HG02678 (cell line): ENCODE data around the gene LRP8.

Source experiments
- ATAC-seq: cut with Tn5 transposase; IDR thresholded peaks from one replicate; pipeline ENCODE4 v1.9.1; 2021; ENCODE audit warnings: mild to moderate bottlenecking, moderate library complexity; ENCODE audit not compliant: unreplicated experiment

Gene LRP8

DNA sequence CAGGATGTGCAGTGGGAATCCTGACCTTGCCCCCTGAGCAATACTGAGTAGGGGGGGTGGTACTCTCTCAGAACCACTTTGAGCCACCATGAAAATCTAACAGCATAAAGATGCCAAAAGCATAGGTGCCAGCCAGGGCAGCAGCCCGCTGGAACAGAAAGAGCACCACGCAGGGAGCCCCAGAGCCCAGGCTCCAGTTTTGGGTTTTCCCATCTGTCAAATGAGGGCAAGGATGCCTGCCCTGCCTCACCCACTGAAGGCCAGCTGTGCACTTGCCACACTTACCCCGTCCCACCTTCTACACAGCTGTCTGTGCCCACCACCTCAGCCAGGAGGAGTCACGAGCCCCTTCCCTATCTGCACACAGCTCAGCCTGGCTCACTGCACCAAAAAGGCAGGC is 20.8 kb downstream of the LRP8 start:
- no peak for ATAC-seq

DNA sequence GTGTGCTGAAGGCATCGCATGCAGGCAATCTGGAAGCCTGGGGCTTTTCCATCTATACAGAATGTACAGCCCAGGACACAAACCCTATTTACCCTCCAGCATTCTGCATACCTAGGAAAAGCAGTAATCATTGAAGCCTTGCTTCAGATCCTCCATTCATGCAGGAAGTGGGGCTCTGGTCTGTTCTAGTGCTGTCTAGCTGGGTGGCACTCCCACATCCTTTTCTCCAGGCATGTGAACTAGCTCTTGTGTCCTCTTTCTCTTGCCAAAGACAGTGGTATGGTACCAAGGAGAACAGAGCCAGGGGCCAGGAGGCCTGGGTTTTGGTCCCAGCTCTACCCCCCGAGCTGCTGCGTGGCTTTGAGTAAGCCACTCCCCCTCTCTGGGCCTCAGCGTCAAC is 21.7 kb downstream of the LRP8 start:
- no peak for ATAC-seq

DNA sequence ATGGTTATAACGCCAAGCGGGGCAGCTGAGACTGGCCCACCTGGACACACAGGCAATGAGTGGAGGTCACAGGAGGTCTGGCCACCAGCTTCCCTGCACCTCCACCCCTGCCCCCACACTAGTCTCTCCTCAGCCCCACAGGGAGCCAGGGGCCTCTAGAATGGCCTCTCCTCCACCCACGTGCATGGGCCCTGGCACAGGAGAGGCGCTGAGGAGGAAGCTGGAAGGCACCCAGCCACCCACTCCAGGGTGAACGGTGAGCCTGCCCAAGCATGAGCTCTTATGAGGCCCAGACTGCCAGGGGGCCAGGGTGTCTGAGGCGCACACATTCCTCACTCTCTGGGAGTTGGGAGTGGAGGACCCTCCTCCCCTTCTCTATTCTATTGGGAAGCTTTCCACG is 22.2 kb downstream of the LRP8 start:
- ATAC-seq, result no peak

DNA sequence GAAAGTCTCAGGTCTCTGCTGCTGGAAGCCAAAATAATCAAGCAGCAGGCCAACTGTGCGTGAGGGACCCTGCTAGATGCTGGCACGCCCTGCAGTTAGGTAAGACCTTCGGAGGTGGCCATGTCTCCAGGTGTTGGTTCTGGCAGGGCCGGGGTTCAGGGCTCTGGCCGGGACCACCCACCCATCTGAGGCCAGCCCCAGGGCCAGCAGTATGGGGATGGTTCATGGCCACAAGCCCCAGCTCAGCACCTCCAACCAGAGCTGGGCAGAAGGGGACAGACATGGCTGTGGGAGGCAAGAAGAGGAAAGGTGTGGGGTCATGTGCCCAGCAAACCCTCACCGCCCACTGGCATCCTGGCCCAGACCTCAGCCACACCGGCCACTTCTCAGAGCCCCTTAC is 23.3 kb downstream of the LRP8 start:
- ATAC-seq, result no peak

DNA sequence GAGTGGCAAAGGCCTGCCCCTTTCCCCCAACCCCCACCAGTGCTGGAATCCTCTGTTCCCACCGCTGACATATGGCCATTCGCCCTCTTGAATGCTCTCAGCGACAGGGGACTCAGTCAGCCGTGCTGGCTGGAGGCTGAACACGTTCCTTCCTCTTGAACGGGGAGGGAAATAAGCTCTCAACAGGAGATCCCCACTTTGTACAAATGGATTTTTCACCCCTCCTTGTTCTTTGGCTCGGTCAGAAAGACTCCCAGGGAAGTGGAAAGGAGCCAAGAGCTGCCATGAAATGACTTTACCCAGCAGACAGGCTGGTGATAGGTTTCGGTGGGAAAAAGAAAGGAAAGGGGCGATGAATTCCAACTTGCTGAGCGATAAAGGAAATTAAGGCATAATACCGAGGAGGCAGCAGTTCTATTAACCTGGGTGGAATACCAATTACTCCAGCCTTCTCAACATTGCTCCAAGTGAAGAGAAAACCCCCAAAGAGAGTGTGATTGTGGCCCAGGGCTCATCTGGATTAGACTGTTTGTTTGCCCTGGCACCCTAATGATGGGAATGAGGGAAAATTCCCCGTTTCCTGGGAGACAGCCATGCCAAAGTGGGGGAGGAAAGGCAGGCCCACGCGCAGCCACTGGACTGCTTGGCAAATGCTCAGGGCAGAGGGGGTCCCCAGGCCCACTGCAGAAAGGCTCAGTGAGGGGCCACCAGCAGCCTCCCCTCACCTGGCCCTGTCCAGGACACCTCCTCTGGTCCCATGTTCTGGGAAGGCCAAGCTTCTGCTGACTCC is 23.9 kb downstream of the LRP8 start:
- no peak for ATAC-seq

DNA sequence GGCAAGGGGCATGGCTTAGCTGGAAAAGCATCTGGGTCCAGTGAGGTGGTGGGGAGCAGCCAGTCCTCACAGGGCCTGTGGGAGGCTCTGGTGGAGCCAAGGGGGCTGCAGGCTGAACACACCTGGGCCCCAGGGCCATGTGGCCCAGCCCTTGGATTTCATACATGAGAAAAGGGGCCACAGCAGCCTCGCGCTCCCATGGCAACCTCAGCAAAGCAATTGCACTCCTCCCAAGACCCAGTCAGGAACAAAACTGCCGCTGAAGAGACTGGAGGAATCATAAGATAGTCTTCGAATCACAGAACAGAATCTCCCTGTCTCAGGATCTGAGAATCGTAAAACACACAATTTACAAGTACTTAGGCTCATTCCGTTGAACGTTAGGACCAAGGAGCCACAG is 24.6 kb downstream of the LRP8 start:
- ATAC-seq, result no peak

DNA sequence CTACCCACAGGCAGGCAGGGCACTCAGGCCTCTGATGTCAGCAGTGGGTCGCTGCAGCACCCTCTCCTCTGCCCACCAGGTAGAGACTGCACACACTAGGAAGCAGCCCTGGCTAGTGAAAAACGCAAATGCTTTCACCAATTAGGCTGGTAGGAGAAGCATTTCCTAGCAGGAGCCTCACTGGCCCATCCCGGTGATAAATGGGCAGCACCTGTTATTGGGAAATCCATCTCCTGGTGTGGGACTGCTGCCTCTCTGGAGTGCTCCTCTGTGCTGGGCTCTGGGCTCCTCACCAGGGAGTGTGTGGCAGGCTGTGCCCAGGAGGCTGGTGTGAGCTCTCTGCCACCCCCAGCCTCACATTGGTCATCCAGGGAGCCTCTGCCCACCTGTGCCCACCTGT is 28.6 kb downstream of the LRP8 start:
- ATAC-seq, result no peak

DNA sequence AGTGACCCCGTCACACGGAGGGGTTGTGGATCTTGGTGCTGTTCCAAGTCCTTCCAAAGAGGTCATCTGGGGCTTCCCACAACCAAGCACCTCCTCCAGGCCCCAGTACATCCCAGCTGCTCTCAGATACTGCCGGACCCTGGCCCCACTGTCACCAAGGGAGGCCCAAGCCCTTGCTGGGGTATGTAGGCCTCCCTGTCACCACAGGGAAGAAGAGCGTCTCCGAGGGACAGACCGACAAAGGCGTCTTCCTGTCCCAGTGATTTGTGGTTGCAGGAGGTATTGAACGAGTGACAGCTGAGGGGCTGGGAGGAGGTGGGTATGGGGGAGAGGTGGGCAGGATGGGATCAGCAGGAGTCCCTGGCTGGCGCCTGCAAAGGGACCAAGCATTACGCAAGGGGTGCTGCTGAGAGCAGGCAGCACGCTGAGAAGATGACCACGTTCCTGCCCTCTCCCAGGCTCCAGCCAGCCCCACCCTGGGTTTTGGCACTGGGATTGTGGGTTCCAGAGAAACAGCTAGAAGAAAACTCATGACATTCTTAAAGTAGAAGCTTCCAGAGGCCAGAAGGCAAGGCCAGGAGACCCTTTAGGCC is 29.7 kb downstream of the LRP8 start:
- ATAC-seq, result no peak

DNA sequence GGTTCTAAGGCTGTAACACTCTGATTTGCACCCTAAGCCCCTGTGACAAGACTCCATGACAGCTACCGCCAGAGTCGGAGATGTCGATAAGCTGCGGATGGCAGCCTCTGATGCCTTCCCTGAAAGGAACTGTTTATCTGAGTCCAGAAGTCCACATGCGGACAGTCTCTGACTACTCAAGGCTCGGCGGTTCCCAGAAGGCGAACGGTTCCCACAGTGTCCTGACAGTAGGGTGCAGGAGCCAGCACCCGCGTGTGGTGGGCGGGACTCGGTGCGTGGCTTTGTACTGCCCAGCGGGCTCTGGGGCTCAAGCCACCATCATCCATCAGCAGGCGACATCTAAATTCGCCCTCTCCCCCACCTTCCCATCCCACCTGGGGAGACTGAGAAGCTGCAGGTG is 30.7 kb downstream of the LRP8 start:
- ATAC-seq, result no peak

DNA sequence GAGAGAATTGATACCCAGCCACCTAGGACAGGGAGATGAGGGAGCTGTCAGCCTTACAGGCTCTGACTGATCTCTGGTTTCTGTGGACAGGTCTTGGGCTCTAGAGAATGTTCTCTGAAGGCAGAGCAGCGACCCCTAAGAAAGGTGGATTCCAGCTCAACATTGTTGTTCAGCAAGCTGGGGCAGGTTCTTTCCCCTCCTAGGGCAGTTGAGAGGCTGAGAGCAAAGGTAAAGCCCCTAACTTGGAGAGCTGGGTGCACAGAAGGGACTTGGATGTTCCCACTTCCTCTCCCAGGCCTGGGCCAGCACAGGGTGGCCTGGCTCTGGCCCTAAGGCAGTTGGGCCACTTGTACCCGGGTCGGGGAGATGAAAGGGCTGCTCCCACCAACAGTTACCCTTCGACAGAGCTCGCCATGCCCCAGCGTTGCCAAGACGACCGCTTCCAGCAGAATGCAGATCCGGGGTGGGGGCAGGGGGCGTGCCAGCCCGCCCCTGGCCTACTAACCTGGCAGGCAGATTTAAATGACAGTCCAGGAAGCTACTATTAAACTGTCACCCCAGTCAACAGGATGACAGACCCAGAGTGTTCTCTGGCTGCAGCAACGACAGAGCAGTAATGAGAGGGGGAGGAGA is 31.6 kb downstream of the LRP8 start:
- no peak for ATAC-seq

DNA sequence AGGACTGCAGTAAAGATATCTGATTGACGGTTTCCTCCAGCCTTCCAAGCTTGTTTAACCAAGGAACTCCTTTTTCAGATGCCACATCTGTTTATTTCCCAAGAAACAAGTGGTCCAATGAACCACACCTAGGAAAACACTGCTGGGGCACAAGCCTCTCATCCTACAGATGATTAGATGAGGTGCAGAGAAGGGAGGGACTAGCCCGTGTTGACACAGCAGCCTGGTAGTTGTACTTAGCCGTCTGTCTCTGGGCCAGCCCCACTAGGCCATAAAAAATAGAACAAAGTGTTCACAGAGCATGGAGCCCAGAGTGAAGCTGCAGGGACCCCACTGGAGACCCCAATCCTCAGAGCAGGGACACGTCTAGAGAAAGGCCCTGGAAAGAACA is 32.1 kb downstream of the LRP8 start:
- ATAC-seq, result no peak

DNA sequence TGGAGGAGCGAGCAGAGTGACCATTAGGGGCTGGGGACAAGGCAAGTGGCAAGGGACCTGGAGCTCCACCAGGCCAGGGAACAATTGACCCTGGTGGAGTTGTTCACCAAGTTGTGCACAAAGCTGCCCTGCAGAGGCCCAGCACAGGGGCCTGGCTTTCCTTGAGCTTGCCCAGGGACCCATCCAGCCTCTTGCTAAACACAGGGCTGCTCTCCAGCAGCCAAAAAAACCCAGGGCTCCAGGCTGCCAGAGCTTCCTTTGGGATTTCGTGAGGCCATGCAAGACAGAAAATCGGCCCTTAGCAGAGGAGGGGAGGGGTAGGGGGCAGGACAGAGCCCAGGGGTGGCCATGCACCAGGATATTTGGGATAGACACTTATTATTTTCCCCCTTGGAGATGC is 32.6 kb downstream of the LRP8 start:
- ATAC-seq, result no peak

DNA sequence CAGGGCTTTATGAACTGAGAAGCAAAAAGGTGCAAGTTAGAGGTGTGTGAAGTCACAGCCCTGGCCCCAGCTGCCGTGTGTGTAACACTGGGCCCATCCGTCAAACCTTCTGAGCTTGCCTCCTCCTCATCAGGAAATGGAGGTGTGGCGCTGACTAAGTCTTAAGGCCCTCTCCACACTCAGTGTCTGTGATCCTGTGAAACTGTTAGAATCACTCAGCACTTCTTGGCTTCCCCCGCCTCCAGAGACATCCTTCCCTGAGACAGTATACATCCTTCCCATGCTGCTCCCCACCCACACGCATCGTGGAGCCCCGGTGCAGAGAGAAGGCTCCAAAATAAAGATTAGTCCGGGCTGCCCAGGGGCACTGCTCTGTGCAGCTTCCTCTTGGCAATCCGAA is 33.3 kb downstream of the LRP8 start:
- ATAC-seq, result peak; percentile 35

DNA sequence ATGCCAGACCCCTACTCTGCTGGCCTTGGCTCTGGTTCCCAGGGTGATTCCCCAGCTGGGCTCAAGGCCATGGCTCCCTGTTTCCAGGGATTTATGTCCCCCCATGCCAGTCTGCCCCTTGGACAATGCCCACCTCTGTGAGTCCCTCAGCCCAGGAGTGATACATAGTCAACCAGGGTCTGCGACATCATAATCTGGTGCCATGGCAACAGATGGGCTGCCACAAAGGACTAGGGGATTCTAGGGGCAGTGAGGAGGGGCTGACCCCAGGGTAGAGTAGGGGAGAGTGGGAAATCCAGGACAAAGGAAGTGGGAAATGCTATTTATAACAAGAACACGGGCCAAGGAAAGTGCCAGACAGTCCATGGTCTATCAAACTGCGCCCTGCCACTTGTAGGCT is 33.8 kb downstream of the LRP8 start:
- ATAC-seq, result no peak

DNA sequence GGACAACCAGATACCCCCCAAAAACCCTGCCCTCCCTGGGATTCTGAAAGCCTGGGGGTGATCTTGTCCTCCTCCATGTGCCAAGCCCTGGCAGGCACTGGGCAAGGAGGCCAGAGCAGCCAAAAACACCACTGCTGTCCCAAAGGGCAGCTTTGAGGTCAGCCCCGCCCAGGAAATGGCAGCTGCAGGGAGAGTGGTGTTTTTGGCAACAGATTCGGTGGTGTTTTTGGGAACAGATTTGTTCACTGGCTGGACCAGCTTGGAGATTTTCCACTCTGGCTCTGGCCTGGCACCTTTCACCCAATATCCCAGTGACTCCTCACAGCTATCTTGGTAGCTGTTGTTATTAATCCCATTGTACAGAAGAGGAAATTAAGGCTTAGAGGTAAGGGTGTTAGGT is 34.7 kb downstream of the LRP8 start:
- ATAC-seq, result peak; percentile 15

DNA sequence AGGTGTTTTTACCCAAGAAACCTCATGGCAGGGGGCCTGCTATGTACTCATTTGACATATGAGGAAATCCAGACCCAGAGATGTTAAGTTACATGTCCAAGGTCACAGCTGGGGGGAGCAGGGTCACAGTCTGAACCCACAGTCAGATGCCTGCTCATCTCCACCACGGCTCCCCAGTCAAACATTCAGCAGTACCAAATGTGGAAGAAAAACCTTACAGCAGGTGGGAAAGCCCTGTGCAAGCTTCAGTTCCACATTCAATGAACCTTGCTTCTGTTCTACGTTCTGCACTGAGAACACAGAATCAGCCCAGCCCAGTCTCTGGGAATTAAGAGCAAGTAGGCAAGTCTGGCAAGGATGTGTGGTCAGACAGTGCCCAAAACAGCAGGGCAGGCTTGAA is 35.2 kb downstream of the LRP8 start:
- peak; percentile 58 for ATAC-seq

DNA sequence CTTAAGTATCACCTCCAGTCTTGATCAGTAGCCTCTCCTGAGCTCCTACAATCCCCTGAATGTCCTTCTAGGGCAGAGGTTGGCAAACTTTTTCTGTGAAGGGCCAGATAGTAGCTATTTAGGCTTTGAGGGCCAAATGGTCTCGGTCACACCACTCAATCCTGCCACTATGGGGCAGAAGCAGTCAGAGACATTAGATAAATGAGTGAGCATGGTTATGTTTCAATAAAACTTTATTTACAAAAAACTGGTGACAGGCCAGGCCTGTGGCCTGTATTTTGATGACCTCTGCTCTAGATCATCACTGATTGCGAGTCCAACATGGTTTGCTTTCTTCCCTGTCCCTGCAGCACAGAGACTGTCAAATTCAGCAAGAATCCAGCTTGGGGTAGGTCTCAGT is 36.3 kb downstream of the LRP8 start:
- no peak for ATAC-seq

DNA sequence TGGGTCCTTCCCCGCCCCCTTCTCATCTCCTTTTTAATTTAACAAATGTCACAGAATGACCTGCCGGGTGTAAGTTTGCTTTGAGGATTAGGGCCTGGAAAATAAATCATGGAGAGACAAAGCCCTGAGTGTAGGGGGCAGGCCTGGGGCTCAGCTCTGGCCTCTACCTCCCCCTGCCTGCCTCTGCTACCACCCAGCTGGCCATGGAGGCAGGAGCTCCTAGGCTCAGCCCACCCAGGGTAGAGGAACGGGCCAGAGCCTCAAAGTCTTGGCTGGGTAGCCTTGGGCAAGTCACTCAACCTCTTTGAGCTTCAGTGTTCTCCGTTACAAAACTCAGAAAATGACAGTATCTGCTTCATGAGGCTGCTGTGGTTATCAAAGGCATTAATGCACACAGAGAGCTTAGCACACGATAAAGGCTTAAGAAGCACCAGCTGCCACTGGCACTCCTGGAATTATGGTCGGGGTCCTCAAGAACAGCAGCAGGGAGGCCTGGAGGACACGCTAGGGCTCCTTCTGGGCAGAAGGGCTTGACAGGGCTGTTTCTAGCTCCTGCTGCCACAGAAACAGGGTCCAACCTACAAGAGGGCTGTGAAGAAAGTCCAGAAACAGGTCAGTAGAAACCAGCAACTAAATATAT is 39.0 kb downstream of the LRP8 start:
- no peak for ATAC-seq

DNA sequence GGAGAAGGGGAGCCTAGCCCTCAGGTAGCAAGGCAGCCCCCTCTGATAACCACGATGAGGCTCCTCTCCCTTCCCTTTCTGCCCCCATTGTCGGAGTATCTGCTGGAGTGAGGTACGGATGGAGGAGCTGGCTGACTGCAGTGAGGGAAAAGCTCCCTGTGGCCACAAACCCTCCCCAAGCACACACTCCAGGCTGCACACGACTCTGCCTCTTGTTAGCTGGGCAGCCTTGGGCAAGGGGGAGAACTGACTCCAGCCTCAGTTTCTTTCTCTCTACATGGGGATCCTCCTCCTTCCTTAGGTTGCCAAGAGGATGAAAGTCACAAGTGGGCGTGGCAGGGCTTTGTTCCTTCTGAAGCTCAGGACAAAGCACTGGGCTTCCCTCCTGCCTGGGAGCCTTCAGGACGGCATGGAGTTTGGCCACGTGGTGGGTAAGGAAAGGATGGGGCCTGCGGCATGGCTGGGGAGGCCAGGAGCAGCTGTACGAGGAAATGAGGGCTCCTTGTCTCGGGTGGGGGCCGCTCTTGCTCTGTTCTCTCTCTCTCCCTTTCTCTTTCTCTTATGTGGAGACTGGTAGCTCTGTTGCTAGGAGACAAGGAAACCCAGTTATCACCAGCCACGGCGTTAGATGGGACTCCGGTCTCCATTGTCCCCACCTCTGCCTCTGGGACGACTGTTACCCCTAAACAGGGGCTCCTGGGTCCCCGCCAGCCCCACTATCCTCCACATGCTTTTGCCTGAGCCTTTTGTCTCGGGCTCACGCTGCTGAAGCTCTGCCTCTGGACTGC is 39.7 kb downstream of the LRP8 start:
- ATAC-seq, result no peak

DNA sequence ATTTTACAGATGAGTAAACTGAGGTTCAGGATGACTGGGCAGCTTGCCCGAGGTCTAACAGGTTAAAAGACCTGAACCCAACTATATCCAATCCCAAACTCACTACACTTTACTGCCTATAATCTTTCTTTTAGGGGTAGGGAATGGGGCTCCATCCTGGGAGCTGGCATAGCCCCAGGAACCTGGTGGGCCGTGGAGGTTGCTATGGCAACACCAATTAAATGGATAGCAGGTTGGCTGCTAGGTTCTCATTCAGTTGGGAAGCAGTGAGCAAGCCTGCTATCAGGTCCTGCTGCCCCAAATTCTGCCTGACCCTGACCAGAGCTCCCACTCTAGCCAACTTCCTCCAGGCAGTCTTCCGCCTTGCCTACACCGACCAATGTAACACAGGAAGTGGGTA is 40.9 kb downstream of the LRP8 start:
- ATAC-seq, result no peak
